IMR-90 (cell line): ENCODE results near the gene SLC27A2. TPM values are rescaled to one million over a fixed set of nuclear protein-coding genes. Genes with fewer than 3 reads are reported as not detected.

Source experiments
- ATAC-seq: fragments of 200-7000 bp; cut with Tn5 transposase; 2 replicates; pipeline ENCODE4 v1.9.1; 2020; ENCODE audit warnings: low read depth, mild to moderate bottlenecking, moderate library complexity
- BruUV-seq: library from RNA; stranded (reverse); fragments of 400-500 nt; replicated peaks from 2 replicates; lab custom pipeline; 2021; lab: Mats Ljungman, UMichigan
- CTCF ChIA-PET: fragments of 300-600 bp; formaldehyde crosslinking; extraction: SDS; loops from one replicate; lab custom pipeline; 2021; ENCODE audit warnings: antibody characterized with exemption; lab: Yijun Ruan, JAX
- POLR2A ChIA-PET: fragments of 300-600 bp; sonication (Branson Sonifier 250); formaldehyde crosslinking; loops from one replicate; lab custom pipeline; 2022; ENCODE audit warnings: antibody characterized with exemption; ENCODE audit not compliant: unreplicated experiment; lab: Charles Lee
- DNase-seq: peaks from one replicate; pipeline ENCODE4 v3.0.0; 2013
- H2AFZ ChIP-seq: replicated peaks from 2 replicates; pipeline ENCODE3; 2013; ENCODE audit warnings: low read length, mild to moderate bottlenecking; ENCODE audit not compliant: poor library complexity
- H2AK5ac ChIP-seq: 2 replicates; pipeline ENCODE4 v1.6.1; 2013; ENCODE audit warnings: low read depth, low read length, inconsistent platforms
- H2AK9ac ChIP-seq: replicated peaks from 2 replicates; pipeline ENCODE3; 2013; ENCODE audit warnings: mild to moderate bottlenecking, low read depth, low read length, moderate library complexity; ENCODE audit not compliant: poor library complexity
- H2BK120ac ChIP-seq: 2 replicates; pipeline ENCODE4 v1.6.1; 2013; ENCODE audit warnings: low read depth, low read length, inconsistent platforms
- H2BK15ac ChIP-seq: 3 replicates; pipeline ENCODE4 v1.6.1; 2013; ENCODE audit warnings: low read depth, low read length, inconsistent platforms
- H2BK20ac ChIP-seq: 2 replicates; pipeline ENCODE4 v1.6.1; 2013; ENCODE audit warnings: low read depth, mild to moderate bottlenecking, inconsistent platforms, low read length, moderate library complexity
- H2BK5ac ChIP-seq: 2 replicates; pipeline ENCODE4 v1.6.1; 2013; ENCODE audit warnings: mild to moderate bottlenecking, low read depth, low read length, inconsistent platforms; ENCODE audit not compliant: poor library complexity, severe bottlenecking
- H3K14ac ChIP-seq: replicated peaks from 2 replicates; pipeline ENCODE4 v1.6.1; 2013; ENCODE audit warnings: low read depth, low read length, inconsistent platforms
- H3K18ac ChIP-seq: 2 replicates; pipeline ENCODE4 v1.6.1; 2013; ENCODE audit warnings: low read depth, low read length, control low read depth
- H3K23ac ChIP-seq: 2 replicates; pipeline ENCODE4 v1.6.1; 2013; ENCODE audit warnings: low read depth, low read length, inconsistent platforms
- H3K27ac ChIP-seq: 2 replicates; pipeline ENCODE4 v1.5.1; 2013; ENCODE audit warnings: mild to moderate bottlenecking, control low read depth, low read length; ENCODE audit not compliant: insufficient read depth
- H3K27me3 ChIP-seq: 2 replicates; pipeline ENCODE4 v1.6.1; 2013; ENCODE audit warnings: low read length; ENCODE audit not compliant: control insufficient read depth, insufficient read depth
- H3K36me3 ChIP-seq: 2 replicates; pipeline ENCODE4 v1.6.1; 2013; ENCODE audit warnings: low read length, mixed read lengths; ENCODE audit not compliant: control insufficient read depth, insufficient read depth
- H3K4ac ChIP-seq: 2 replicates; pipeline ENCODE4 v1.6.1; 2013; ENCODE audit warnings: low read depth, low read length, inconsistent platforms
- H3K4me1 ChIP-seq: 2 replicates; pipeline ENCODE4 v1.6.1; 2013; ENCODE audit warnings: low read length, mixed read lengths; ENCODE audit not compliant: control insufficient read depth, insufficient read depth
- H3K4me2 ChIP-seq: 2 replicates; pipeline ENCODE4 v1.6.1; 2013; ENCODE audit warnings: low read depth, mild to moderate bottlenecking, control low read depth, low read length, moderate library complexity
- H3K4me3 ChIP-seq: 2 replicates; pipeline ENCODE4 v1.5.1; 2013; ENCODE audit warnings: low read depth, mild to moderate bottlenecking, control low read depth, low read length, moderate library complexity; ENCODE audit not compliant: insufficient read depth
- H3K56ac ChIP-seq: 2 replicates; pipeline ENCODE4 v1.6.1; 2013; ENCODE audit warnings: low read length, inconsistent platforms; ENCODE audit not compliant: insufficient read depth; ENCODE audit errors: extremely low read depth
- H3K79me1 ChIP-seq, 2 experiments: 2 replicates each; pipeline ENCODE4 v1.6.1; 2013; ENCODE audit warnings: low read length in 2 of 2, inconsistent platforms in 1 of 2, low read depth in 1 of 2
- H3K9ac ChIP-seq: 2 replicates; pipeline ENCODE4 v1.6.1; 2013; ENCODE audit warnings: low read depth, low read length, control low read depth
- H3K9me1 ChIP-seq: 2 replicates; pipeline ENCODE4 v1.6.1; 2013; ENCODE audit warnings: low read length, inconsistent platforms; ENCODE audit not compliant: insufficient read depth
- H3K9me3 ChIP-seq: 2 replicates; pipeline ENCODE4 v1.6.1; 2013; ENCODE audit warnings: low read length; ENCODE audit not compliant: control insufficient read depth, insufficient read depth
- H4K20me1 ChIP-seq: 2 replicates; pipeline ENCODE4 v1.6.1; 2013; ENCODE audit warnings: low read length, inconsistent platforms; ENCODE audit not compliant: insufficient read depth
- H4K5ac ChIP-seq: 2 replicates; pipeline ENCODE4 v1.6.1; 2013; ENCODE audit warnings: mild to moderate bottlenecking, low read depth, low read length, control low read depth
- H4K8ac ChIP-seq, 2 experiments: 2 replicates each; pipeline ENCODE4 v1.6.1; 2013; ENCODE audit warnings: low read depth in 2 of 2, low read length in 2 of 2, control low read depth in 1 of 2, inconsistent platforms in 1 of 2
- H4K91ac ChIP-seq: 2 replicates; pipeline ENCODE4 v1.6.1; 2013; ENCODE audit warnings: low read depth, low read length, inconsistent platforms; ENCODE audit not compliant: insufficient read depth
- MAFK ChIP-seq: IDR thresholded peaks from 2 replicates; pipeline ENCODE4 v1.6.1; 2012; ENCODE audit warnings: low read depth, low read length, improper control_type of control experiment
- NFE2L2 ChIP-seq: fragments of 150-350 bp; IDR thresholded peaks from 2 replicates; pipeline ENCODE4 v1.6.1; 2016; ENCODE audit warnings: low read depth, mild to moderate bottlenecking, low read length
- WGBS, 2 experiments: methylation state at CpG; one replicate each; pipeline versions ENCODE4 v1.1.5 to v1.1.7; 2013; ENCODE audit warnings: missing lambda C conversion rate in 2 of 2; ENCODE audit not compliant: insufficient read length in 1 of 2; ENCODE audit errors: extremely low coverage in 2 of 2; 5-methylcytosine and 5-hydroxymethylcytosine counted together
- dilution Hi-C: fragments of 300-500 bp; cut with HindIII; formaldehyde crosslinking; loops from one replicate; pipeline ENCODE4 v1.14.3; 2018; ENCODE audit warnings: low sequenced_read_pairs; ENCODE audit not compliant: unreplicated experiment
- in situ Hi-C: fragments of 300-500 bp; cut with MboI; formaldehyde crosslinking; loops from 3 replicates; pipeline ENCODE4 v1.14.3; 2019; ENCODE audit warnings: low sequenced_read_pairs, inconsistent platforms, mixed read lengths
- intact Hi-C: fragments of 100-400 bp; cut with micrococcal nuclease; formaldehyde crosslinking; loops from 2 replicates; pipeline ENCODE4 v1.10.0; 2022
- polyA plus RNA-seq, 3 experiments: library from polyadenylated mRNA; depleted of rRNA; stranded (reverse); fragments of >200 nt; gene quantifications; 2 replicates each; pipeline ENCODE4 v1.2.3, GENCODE V29; 2012; ENCODE audit warnings: low replicate concordance in 1 of 3
- total RNA-seq: library from RNA; depleted of rRNA; stranded (reverse); fragments of >200 nt; gene quantifications from 2 replicates; pipeline ENCODE4 v1.2.3, GENCODE V29; 2012
- TF ChIP-seq, protein P1 (sequence below): fragments of 150-350 bp; IDR thresholded peaks from 2 replicates; pipeline ENCODE4 v1.6.1; 2016; ENCODE audit warnings: low read depth, mild to moderate bottlenecking, low read length, moderate library complexity, borderline replicate concordance

The SLC27A2 gene
- total and polyA plus RNA-seq, 2 of the 4 experiments (the other 2 are of a cell fraction) = under 0.01 TPM; not detected in 1

DNA sequence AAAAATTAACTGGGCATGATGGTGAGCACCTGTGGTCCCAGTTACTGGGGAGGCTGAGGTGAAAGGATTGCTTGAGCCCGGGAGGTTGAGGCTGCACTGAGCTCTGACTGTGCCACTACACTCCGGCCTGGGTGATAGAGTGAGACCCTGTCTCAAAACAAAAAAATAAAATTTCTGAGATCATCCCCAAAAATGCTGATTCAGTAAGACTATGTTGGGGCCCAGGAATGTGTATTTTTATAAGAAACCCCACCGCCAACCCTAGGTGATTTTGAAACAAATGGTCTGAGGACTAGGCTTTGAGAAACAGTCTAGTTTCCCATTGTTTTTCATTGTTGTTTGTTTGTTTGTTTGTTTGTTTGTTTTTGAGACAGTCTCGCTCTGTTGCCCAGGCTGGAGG is 4.1 kb downstream of the SLC27A2 start:
- dilution Hi-C loops (no loop called here), intact Hi-C loops (no loop called here), in situ Hi-C loops (no loop called here)
- Histone ChIP-seq H3K9ac (no peak overlapping the region), H3K4me2 (no peak overlapping the region), H3K36me3 (no peaks in the 10 kb centered on the region), H3K4me3 (no peak overlapping the region), H3K4ac (no peak overlapping the region), H2AK5ac (no peak overlapping the region), H2BK120ac (no peak overlapping the region), H2BK5ac (no peak overlapping the region), H2BK20ac (no peak overlapping the region), H4K91ac (no peak overlapping the region), H2BK15ac (no peak overlapping the region), H4K5ac (no peak overlapping the region), H3K14ac (no peak overlapping the region), H3K27me3 (peaks cover 32% of the 10 kb centered on the region), H3K4me1 (peaks cover 3% of the 10 kb centered on the region; the same call in 1 of the 2 replicates), H3K9me1 (no peaks in the 10 kb centered on the region), H3K9me3 (no peaks in the 10 kb centered on the region), H3K23ac (no peak overlapping the region), H2AK9ac (no peak overlapping the region), H2AFZ (no peak overlapping the region), H3K18ac (no peak overlapping the region), H3K79me1 (no peaks in the 10 kb centered on the region), H4K20me1 (no peaks in the 10 kb centered on the region), H3K27ac (no peak overlapping the region), H4K8ac (no peak overlapping the region), H3K56ac (no peak overlapping the region)
- no TSS peak for BruUV-seq
- POLR2A ChIA-PET = no interaction called here
- no CpG with 5 or more reads among the region's 4 CpGs for WGBS, 2 experiments
- CTCF ChIA-PET = no interaction called here
- TF ChIP-seq NFE2L2 (no peak), MAFK (peak; percentile 66)
- TF ChIP-seq, protein P1, sequence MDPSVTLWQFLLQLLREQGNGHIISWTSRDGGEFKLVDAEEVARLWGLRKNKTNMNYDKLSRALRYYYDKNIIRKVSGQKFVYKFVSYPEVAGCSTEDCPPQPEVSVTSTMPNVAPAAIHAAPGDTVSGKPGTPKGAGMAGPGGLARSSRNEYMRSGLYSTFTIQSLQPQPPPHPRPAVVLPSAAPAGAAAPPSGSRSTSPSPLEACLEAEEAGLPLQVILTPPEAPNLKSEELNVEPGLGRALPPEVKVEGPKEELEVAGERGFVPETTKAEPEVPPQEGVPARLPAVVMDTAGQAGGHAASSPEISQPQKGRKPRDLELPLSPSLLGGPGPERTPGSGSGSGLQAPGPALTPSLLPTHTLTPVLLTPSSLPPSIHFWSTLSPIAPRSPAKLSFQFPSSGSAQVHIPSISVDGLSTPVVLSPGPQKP = no peak
- DNase-seq (no peak), ATAC-seq (no peak)
